ENCODE results near the gene LCE1F. TPM values are rescaled to one million over a fixed set of nuclear protein-coding genes. Genes with fewer than 3 reads are reported as not detected.

The LCE1F gene, protein sequence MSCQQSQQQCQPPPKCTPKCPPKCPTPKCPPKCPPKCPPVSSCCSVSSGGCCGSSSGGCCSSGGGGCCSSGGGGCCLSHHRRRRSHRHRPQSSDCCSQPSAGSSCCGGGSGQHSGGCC
- total RNA-seq (not detected), total RNA-seq (0 reads per million in 29 experiments)
- not detected for total RNA-seq (2013)

DNA sequence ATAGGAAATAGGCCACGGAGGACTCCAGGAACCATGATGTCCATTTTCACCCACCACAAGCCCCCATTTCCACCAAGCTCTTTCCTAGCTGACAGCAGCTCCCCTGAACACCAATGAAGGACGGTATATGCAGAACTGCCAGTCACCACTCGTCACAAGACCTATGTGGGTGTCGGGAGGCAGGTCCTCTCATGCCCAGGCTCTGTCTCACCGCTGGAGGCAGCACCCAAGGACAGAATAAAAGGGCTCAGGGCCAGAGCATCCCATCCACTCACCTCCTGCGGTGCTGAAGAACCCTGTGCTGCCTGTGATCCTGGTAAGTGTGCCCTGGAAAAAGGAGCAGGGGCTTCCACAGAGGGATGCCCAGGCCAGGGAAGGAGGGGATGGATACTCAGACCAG, at the start of gene LCE1F:
TSS of gene LCE1F (plus strand) at position 266 of the 400 bp plus-strand sequence. CDS start 1,232 bp downstream, outside the sequence.
- Histone ChIP-seq H3K4me3 (ENCODE audit: control insufficient read depth in 1 of 2, extremely low read depth in 1 of 2, low read length in 1 of 2) (no peak within 1 kb of the TSS), H3K36me3 (ENCODE audit: control insufficient read depth in 2 of 2, extremely low read depth in 1 of 2, insufficient read depth in 1 of 2, low read length in 1 of 2) (no peaks in the 10 kb centered on the region), H3K9me3 (no peaks in the 10 kb centered on the region), H3K4me1 (ENCODE audit: control insufficient read depth in 1 of 2, extremely low read depth in 1 of 2, insufficient read depth in 2 of 2, low read length in 2 of 2) (no peaks in the 10 kb centered on the region), H3K27ac (ENCODE audit: low read length) (no peak within 1 kb of the TSS), H3K27me3 (replicated peaks in 1 of 2; ENCODE audit: control insufficient read depth in 2 of 2, extremely low read depth in 1 of 2, insufficient read depth in 2 of 2, low read length in 1 of 2) (peaks cover 0 to 20% of the 10 kb centered on the region in 2 experiments)
- H3K27ac Mint-ChIP-seq, result no peak within 1 kb of the TSS
- no peaks in the 10 kb centered on the region for H3K4me1 Mint-ChIP-seq
- H3K27me3 Mint-ChIP-seq, result peaks cover 17 to 35% of the 10 kb centered on the region in 2 donors
- H3K36me3 Mint-ChIP-seq, result no peaks in the 10 kb centered on the region
- WGBS (ENCODE audit: insufficient coverage), result 67% methylated on average over 4 of the region's 6 CpGs
- DNase-seq, result no peak
- H3K9me3 Mint-ChIP-seq, result peaks cover 0 to 5% (median 3%) of the 10 kb centered on the region in 3 donors
- no peak within 1 kb of the TSS for H3K4me3 Mint-ChIP-seq
- ChIA-PET POLR2A (no interaction called here), CTCF (no interaction called here)
- ATAC-seq (replicated peaks in 1 of 4), result no peak

- Histone ChIP-seq H3K36me3 (ENCODE audit: control insufficient read depth in 2 of 2, extremely low read depth in 1 of 2, insufficient read depth in 1 of 2, low read length in 1 of 2) (no peaks in the 10 kb centered on the region), H3K4me1 (ENCODE audit: control insufficient read depth in 1 of 2, extremely low read depth in 1 of 2, insufficient read depth in 2 of 2, low read length in 2 of 2) (no peaks in the 10 kb centered on the region), H3K27me3 (replicated peaks in 1 of 2; ENCODE audit: control insufficient read depth in 2 of 2, extremely low read depth in 1 of 2, insufficient read depth in 2 of 2, low read length in 1 of 2) (peaks cover 3 to 12% of the 10 kb centered on the region in 2 experiments), H3K27ac (ENCODE audit: low read length) (no peak overlapping the region), H3K4me3 (ENCODE audit: control insufficient read depth in 1 of 2, extremely low read depth in 1 of 2, low read length in 1 of 2) (no peak overlapping the region), H3K9me3 (no peaks in the 10 kb centered on the region)
- POLR2A ChIA-PET, result no interaction called here
- Mint-ChIP-seq H3K4me3 (no peak overlapping the region), H3K36me3 (no peaks in the 10 kb centered on the region), H3K27me3 (peaks cover 6 to 26% of the 10 kb centered on the region in 2 donors), H3K27ac (no peak overlapping the region), H3K4me1 (no peaks in the 10 kb centered on the region), H3K9me3 (no peaks in the 10 kb centered on the region)
- DNase-seq (no peak), ATAC-seq (replicated peaks in 1 of 4) (no peak)
- CTCF ChIA-PET, result no interaction called here
These were observed 49.7 kb upstream of the LCE1F start for GRCh38 chr1:152725261-152725660.

- Mint-ChIP-seq H3K4me3 (no peak overlapping the region), H3K27me3 (peaks cover 11 to 19% of the 10 kb centered on the region in 2 donors), H3K36me3 (no peaks in the 10 kb centered on the region), H3K4me1 (no peaks in the 10 kb centered on the region), H3K27ac (no peak overlapping the region), H3K9me3 (no peaks in the 10 kb centered on the region)
- CTCF ChIA-PET, result no interaction called here
- Histone ChIP-seq H3K27me3 (replicated peaks in 1 of 2; ENCODE audit: control insufficient read depth in 2 of 2, extremely low read depth in 1 of 2, insufficient read depth in 2 of 2, low read length in 1 of 2) (peaks cover 3 to 10% of the 10 kb centered on the region in 2 experiments), H3K27ac (ENCODE audit: low read length) (no peak overlapping the region), H3K4me3 (ENCODE audit: control insufficient read depth in 1 of 2, extremely low read depth in 1 of 2, low read length in 1 of 2) (no peak overlapping the region), H3K36me3 (ENCODE audit: control insufficient read depth in 2 of 2, extremely low read depth in 1 of 2, insufficient read depth in 1 of 2, low read length in 1 of 2) (no peaks in the 10 kb centered on the region), H3K4me1 (ENCODE audit: control insufficient read depth in 1 of 2, extremely low read depth in 1 of 2, insufficient read depth in 2 of 2, low read length in 2 of 2) (no peaks in the 10 kb centered on the region), H3K9me3 (no peaks in the 10 kb centered on the region)
- DNase-seq, result no peak
- POLR2A ChIA-PET, result no interaction called here
- ATAC-seq (replicated peaks in 1 of 4), result no peak
- WGBS (ENCODE audit: insufficient coverage), result no CpG with 5 or more reads among the region's 1 CpG
These were observed 46.0 kb upstream of the LCE1F start for GRCh38 chr1:152728986-152729385.

- DNase-seq (no peak), ATAC-seq (replicated peaks in 1 of 4) (no peak)
- Histone ChIP-seq H3K27me3 (replicated peaks in 1 of 2; ENCODE audit: control insufficient read depth in 2 of 2, extremely low read depth in 1 of 2, insufficient read depth in 2 of 2, low read length in 1 of 2) (peaks cover 3 to 11% of the 10 kb centered on the region in 2 experiments), H3K27ac (ENCODE audit: low read length) (no peak overlapping the region), H3K9me3 (no peaks in the 10 kb centered on the region), H3K4me1 (ENCODE audit: control insufficient read depth in 1 of 2, extremely low read depth in 1 of 2, insufficient read depth in 2 of 2, low read length in 2 of 2) (no peaks in the 10 kb centered on the region), H3K4me3 (ENCODE audit: control insufficient read depth in 1 of 2, extremely low read depth in 1 of 2, low read length in 1 of 2) (no peak overlapping the region), H3K36me3 (ENCODE audit: control insufficient read depth in 2 of 2, extremely low read depth in 1 of 2, insufficient read depth in 1 of 2, low read length in 1 of 2) (no peaks in the 10 kb centered on the region)
- H3K9me3 Mint-ChIP-seq, result no peaks in the 10 kb centered on the region
- H3K4me1 Mint-ChIP-seq, result no peaks in the 10 kb centered on the region
- no peak overlapping the region for H3K4me3 Mint-ChIP-seq
- no peak overlapping the region for H3K27ac Mint-ChIP-seq
- ChIA-PET POLR2A (no interaction called here), CTCF (no interaction called here)
- WGBS (ENCODE audit: insufficient coverage), result no CpG with 5 or more reads among the region's 1 CpG
- H3K36me3 Mint-ChIP-seq, result no peaks in the 10 kb centered on the region
- peaks cover 31 to 33% of the 10 kb centered on the region in 2 donors for H3K27me3 Mint-ChIP-seq
These were observed 39.3 kb upstream of the LCE1F start for GRCh38 chr1:152735648-152736047.

- H3K9me3 ChIP-seq, result no peaks in the 10 kb centered on the region
- Mint-ChIP-seq H3K27ac (no peak overlapping the region), H3K4me1 (no peaks in the 10 kb centered on the region), H3K27me3 (peaks cover 31 to 37% of the 10 kb centered on the region in 2 donors), H3K36me3 (no peaks in the 10 kb centered on the region), H3K9me3 (no peaks in the 10 kb centered on the region), H3K4me3 (no peak overlapping the region)
- no peaks in the 10 kb centered on the region for H3K36me3 ChIP-seq (ENCODE audit: control insufficient read depth in 2 of 2, extremely low read depth in 1 of 2, insufficient read depth in 1 of 2, low read length in 1 of 2)
- ChIA-PET CTCF (no interaction called here), POLR2A (no interaction called here)
- no peak overlapping the region for H3K4me3 ChIP-seq (ENCODE audit: control insufficient read depth in 1 of 2, extremely low read depth in 1 of 2, low read length in 1 of 2)
- ATAC-seq (replicated peaks in 1 of 4) (no peak), DNase-seq (no peak)
- 100% methylated on average over 1 of the region's 5 CpGs for WGBS (ENCODE audit: insufficient coverage)
- peaks cover 3 to 11% of the 10 kb centered on the region in 2 experiments for H3K27me3 ChIP-seq (replicated peaks in 1 of 2; ENCODE audit: control insufficient read depth in 2 of 2, extremely low read depth in 1 of 2, insufficient read depth in 2 of 2, low read length in 1 of 2)
- no peaks in the 10 kb centered on the region for H3K4me1 ChIP-seq (ENCODE audit: control insufficient read depth in 1 of 2, extremely low read depth in 1 of 2, insufficient read depth in 2 of 2, low read length in 2 of 2)
- no peak overlapping the region for H3K27ac ChIP-seq (ENCODE audit: low read length)
These were observed 36.9 kb upstream of the LCE1F start for GRCh38 chr1:152737997-152738396.

DNA sequence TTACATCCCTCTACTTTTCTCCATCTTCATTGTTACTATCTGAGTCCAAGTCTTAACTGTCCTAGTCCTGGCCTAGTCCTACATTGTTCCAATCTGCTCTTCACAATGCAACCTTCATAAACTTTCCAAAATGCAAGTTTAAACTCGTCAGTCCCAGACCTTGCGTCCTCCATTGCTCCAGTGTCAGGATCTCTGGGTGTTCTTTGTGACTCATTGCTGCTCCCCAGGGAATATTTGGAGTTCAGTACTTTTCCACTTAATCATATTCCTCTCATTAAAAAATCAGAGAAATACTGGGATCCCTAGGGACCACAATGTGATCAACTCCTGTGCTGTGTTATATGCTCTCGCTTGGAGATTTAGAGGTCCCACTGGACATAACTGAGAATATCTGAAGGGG, 35.1 kb upstream of the LCE1F start:
- Histone ChIP-seq H3K27ac (ENCODE audit: low read length) (no peak overlapping the region), H3K27me3 (replicated peaks in 1 of 2; ENCODE audit: control insufficient read depth in 2 of 2, extremely low read depth in 1 of 2, insufficient read depth in 2 of 2, low read length in 1 of 2) (peaks cover 3 to 20% of the 10 kb centered on the region in 2 experiments), H3K9me3 (no peaks in the 10 kb centered on the region), H3K4me3 (ENCODE audit: control insufficient read depth in 1 of 2, extremely low read depth in 1 of 2, low read length in 1 of 2) (no peak overlapping the region), H3K36me3 (ENCODE audit: control insufficient read depth in 2 of 2, extremely low read depth in 1 of 2, insufficient read depth in 1 of 2, low read length in 1 of 2) (no peaks in the 10 kb centered on the region), H3K4me1 (ENCODE audit: control insufficient read depth in 1 of 2, extremely low read depth in 1 of 2, insufficient read depth in 2 of 2, low read length in 2 of 2) (no peaks in the 10 kb centered on the region)
- H3K36me3 Mint-ChIP-seq, result no peaks in the 10 kb centered on the region
- ChIA-PET POLR2A (no interaction called here), CTCF (no interaction called here)
- 66% methylated on average over 2 of the region's 3 CpGs for whole genome bisulfite sequencing (ENCODE audit: insufficient coverage)
- H3K27me3 Mint-ChIP-seq, result peaks cover 28 to 46% of the 10 kb centered on the region in 2 donors
- ATAC-seq (replicated peaks in 1 of 4) (no peak), DNase-seq (no peak)
- H3K9me3 Mint-ChIP-seq, result no peaks in the 10 kb centered on the region
- no peak overlapping the region for H3K4me3 Mint-ChIP-seq
- H3K4me1 Mint-ChIP-seq, result no peaks in the 10 kb centered on the region
- H3K27ac Mint-ChIP-seq, result no peak overlapping the region

DNA sequence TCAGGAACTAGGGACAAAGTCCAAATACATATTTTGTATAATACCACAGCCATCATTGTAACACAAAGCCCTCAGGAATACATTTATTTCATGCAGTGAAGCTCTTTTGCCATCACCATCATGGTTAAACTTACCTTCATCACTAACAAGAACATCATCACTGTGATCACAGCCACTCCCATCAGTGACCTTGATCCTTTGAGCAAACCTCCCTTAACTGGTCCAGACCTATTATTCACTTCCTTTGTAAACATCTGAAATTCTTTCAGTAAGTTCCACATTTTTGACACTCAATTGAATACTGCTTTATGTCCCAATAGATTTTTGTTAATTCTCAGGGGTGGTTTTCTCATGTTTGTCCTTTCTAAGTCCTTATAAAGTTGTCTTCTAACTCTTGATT, 33.3 kb upstream of the LCE1F start:
- ChIA-PET POLR2A (no interaction called here), CTCF (no interaction called here)
- Mint-ChIP-seq H3K27me3 (peaks cover 27 to 50% of the 10 kb centered on the region in 2 donors), H3K36me3 (no peaks in the 10 kb centered on the region), H3K4me3 (no peak overlapping the region), H3K9me3 (no peaks in the 10 kb centered on the region), H3K4me1 (no peaks in the 10 kb centered on the region), H3K27ac (no peak overlapping the region)
- Histone ChIP-seq H3K9me3 (no peaks in the 10 kb centered on the region), H3K27me3 (replicated peaks in 1 of 2; ENCODE audit: control insufficient read depth in 2 of 2, extremely low read depth in 1 of 2, insufficient read depth in 2 of 2, low read length in 1 of 2) (peaks cover 0 to 16% of the 10 kb centered on the region in 2 experiments), H3K36me3 (ENCODE audit: control insufficient read depth in 2 of 2, extremely low read depth in 1 of 2, insufficient read depth in 1 of 2, low read length in 1 of 2) (no peaks in the 10 kb centered on the region), H3K4me3 (ENCODE audit: control insufficient read depth in 1 of 2, extremely low read depth in 1 of 2, low read length in 1 of 2) (no peak overlapping the region), H3K27ac (ENCODE audit: low read length) (no peak overlapping the region), H3K4me1 (ENCODE audit: control insufficient read depth in 1 of 2, extremely low read depth in 1 of 2, insufficient read depth in 2 of 2, low read length in 2 of 2) (no peaks in the 10 kb centered on the region)
- DNase-seq (no peak), ATAC-seq (replicated peaks in 1 of 4) (no peak)

Measured in T-cell (primary cell).